HEK293T (cell line): ENCODE data around the gene TRABD2B.
"Not testable (repeated sequence)": the region's sequence is repeated elsewhere in the genome, so short reads cannot be mapped to it uniquely, and the experiment has no call there.

Experiments used
- ARNT ChIP-seq: fragments of 450-650 bp; IDR thresholded peaks from 2 replicates; pipeline ENCODE4 v1.6.1; 2017; ENCODE audit warnings: mild to moderate bottlenecking
- BHLHE40 ChIP-seq: fragments of 450-650 bp; IDR thresholded peaks from 2 replicates; pipeline ENCODE4 v1.6.1; 2016; ENCODE audit warnings: mild to moderate bottlenecking, moderate library complexity, borderline replicate concordance
- ELF4 ChIP-seq: fragments of 450-650 bp; IDR thresholded peaks from 2 replicates; pipeline ENCODE4 v1.6.1; 2017; ENCODE audit warnings: antibody characterized with exemption
- FOXA1 ChIP-seq: fragments of 450-650 bp; IDR thresholded peaks from 2 replicates; pipeline ENCODE4 v1.6.1; 2016; ENCODE audit warnings: mild to moderate bottlenecking
- FOXK2 ChIP-seq: fragments of 450-650 bp; IDR thresholded peaks from 2 replicates; pipeline ENCODE4 v1.6.1; 2016; ENCODE audit warnings: mild to moderate bottlenecking
- FOXM1 ChIP-seq: fragments of 450-650 bp; IDR thresholded peaks from 2 replicates; pipeline ENCODE4 v1.6.1; 2017; ENCODE audit warnings: mild to moderate bottlenecking, borderline replicate concordance
- HDGF ChIP-seq: fragments of 450-650 bp; IDR thresholded peaks from 2 replicates; pipeline ENCODE4 v1.6.1; 2017; ENCODE audit warnings: antibody characterized with exemption, borderline replicate concordance
- L3MBTL2 ChIP-seq: fragments of 450-650 bp; conservative IDR thresholded peaks from 2 replicates; pipeline ENCODE4 v1.6.1; 2016; ENCODE audit warnings: mild to moderate bottlenecking
- NFRKB ChIP-seq: fragments of 450-650 bp; IDR thresholded peaks from 2 replicates; pipeline ENCODE4 v1.6.1; 2016; ENCODE audit warnings: mild to moderate bottlenecking, moderate library complexity
- SP1 ChIP-seq: fragments of 450-650 bp; IDR thresholded peaks from 2 replicates; pipeline ENCODE4 v1.6.1; 2017
- SUZ12 ChIP-seq: fragments of 450-650 bp; IDR thresholded peaks from 2 replicates; pipeline ENCODE4 v1.6.1; 2016; ENCODE audit warnings: mild to moderate bottlenecking
- TARDBP ChIP-seq: fragments of 450-650 bp; IDR thresholded peaks from 2 replicates; pipeline ENCODE4 v1.6.1; 2016
- ZNF384 ChIP-seq: fragments of 450-650 bp; IDR thresholded peaks from 2 replicates; pipeline ENCODE4 v1.6.1; 2016

DNA sequence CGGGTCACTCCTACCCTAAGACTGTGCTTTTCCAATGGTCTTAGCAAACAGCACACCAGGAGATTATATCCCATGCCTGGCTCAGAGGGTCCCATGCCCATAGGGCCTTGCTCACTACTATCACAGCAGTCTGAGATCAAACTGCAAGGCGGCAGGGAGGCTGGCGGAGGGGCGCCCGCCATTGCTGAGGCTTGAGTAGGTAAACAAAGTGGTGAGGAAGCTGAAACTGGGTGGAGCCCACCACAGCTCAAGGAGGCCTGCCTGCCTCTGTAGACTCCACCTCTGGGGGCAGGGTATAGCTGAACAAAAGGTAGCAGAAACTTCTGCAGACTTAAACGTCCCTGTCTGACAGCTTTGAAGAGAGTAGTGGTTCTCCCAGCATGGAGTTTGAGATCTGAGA is 40.7 kb downstream of the TRABD2B start:
- not testable (repeated sequence) for TF ChIP-seq SUZ12, FOXK2, FOXM1, L3MBTL2, SP1, ZNF384, ARNT, NFRKB, BHLHE40, ELF4, HDGF, TARDBP, FOXA1
